Heart left ventricle (tissue), 16 donors: ENCODE results near the gene SH3BP4. TPM values are rescaled to one million over a fixed set of nuclear protein-coding genes. Genes with fewer than 3 reads are reported as not detected.
"Not testable (repeated sequence)": the region's sequence is repeated elsewhere in the genome, so short reads cannot be mapped to it uniquely, and the experiment has no call there.

Source experiments
- ATAC-seq, 4 donors: fragments of 200-7000 bp; cut with Tn5 transposase; one replicate each; pipeline ENCODE4 v1.9.1; 2020 to 2022; ENCODE audit warnings: moderate library complexity in 4 of 4, mild to moderate bottlenecking in 3 of 4, moderate number of reproducible peaks in 1 of 4
- DNase-seq, 5 donors: peaks; one replicate each; pipeline ENCODE4 v3.0.0-alpha.2; 2020
- H3K27ac ChIP-seq, 12 donors: fragments of 200-600 bp; sonication (generic) in 4 of 12; one replicate each; pipeline versions ENCODE4 v1.5.0 to v1.8.0; 2016 to 2022; ENCODE audit warnings: mild to moderate bottlenecking in 2 of 12
- H3K27me3 ChIP-seq, 9 donors: fragments of 200-600 bp; sonication (generic) in 2 of 9; one replicate each; pipeline versions ENCODE4 v1.5.1 to v1.8.0; 2016 to 2022; ENCODE audit warnings: mild to moderate bottlenecking in 3 of 9
- H3K36me3 ChIP-seq, 9 donors: fragments of 200-600 bp; sonication (generic) in 2 of 9; one replicate each; pipeline versions ENCODE4 v1.5.0 to v1.8.0; 2018 to 2022; ENCODE audit warnings: mild to moderate bottlenecking in 2 of 9
- H3K4me1 ChIP-seq, 12 donors: fragments of 200-600 bp; sonication (generic) in 4 of 12; one replicate each; pipeline versions ENCODE4 v1.5.0 to v1.8.0; 2016 to 2022; ENCODE audit warnings: mild to moderate bottlenecking in 3 of 12
- H3K4me3 ChIP-seq, 12 donors: fragments of 200-600 bp; sonication (generic) in 4 of 12; one replicate each; pipeline versions ENCODE4 v1.5.0 to v1.8.0; 2017 to 2022; ENCODE audit warnings: mild to moderate bottlenecking in 9 of 12, moderate library complexity in 4 of 12
- H3K9me3 ChIP-seq, 12 donors: fragments of 200-600 bp; sonication (generic) in 4 of 12; one replicate each; pipeline versions ENCODE4 v1.5.0 to v1.8.0; 2016 to 2022; ENCODE audit warnings: mild to moderate bottlenecking in 1 of 12
- CTCF ChIP-seq, 12 donors: fragments of 200-600 bp; sonication (generic) in 4 of 12; IDR thresholded peaks; one replicate each; pipeline versions ENCODE4 v1.5.0 to v1.8.0; 2018 to 2022; ENCODE audit warnings: antibody characterized with exemption in 12 of 12, mild to moderate bottlenecking in 5 of 12
- POLR2A ChIP-seq, 2 donors: fragments of 450-650 bp; IDR thresholded peaks; one replicate each; pipeline ENCODE4 v1.6.1; 2017; ENCODE audit warnings: antibody characterized with exemption in 2 of 2, mild to moderate bottlenecking in 2 of 2, moderate library complexity in 2 of 2
- WGBS, 4 donors: extraction: QIAGEN DNeasy Blood & Tissue Kit in 2 of 4; methylation state at CpG; one replicate each; pipeline versions ENCODE4 v1.1.5 to v1.1.7; 2013 to 2018; 5-methylcytosine and 5-hydroxymethylcytosine counted together
- intact Hi-C, 10 donors: fragments of 100-400 bp; cut with DNase I; formaldehyde crosslinking; loops; one replicate each; pipeline versions ENCODE4 v1.11.1 to v1.14.2; 2022
- polyA plus RNA-seq, 2 donors: library from polyadenylated mRNA; stranded (reverse); fragments of 200-250 nt; gene quantifications; one replicate each; pipeline ENCODE4 v1.2.3, GENCODE V29; 2013
- total RNA-seq, 9 donors: library from RNA; depleted of rRNA in 2 of 9; stranded (reverse); fragments of >200 nt in 2 of 9; fragmentation: NEBNext Ultra II Directional in 3 of 9; extraction: Animal tissue kit (Norgen Biotek cat#: 25700) in 3 of 9; gene quantifications; one replicate each; pipeline versions ENCODE4 v1.1.0 to v1.2.4, GENCODE V29; 2016 to 2023
- donor health status: ischemic (EF 13 %, LVEDD 7.1; RV severe dilation, severe dysfunction).
- donor health status: healthy with polysubstance abuse.
- donor health status: DM: no; HTN: yes; CAD: no.
- donor health status: DM: no; HTN: no; CAD: no.
- donor health status: ischemic (EF 25% LVEDD 6.9; RV normal size, moderate dysfunction).
- donor health status: ischemic (EF 25% LVEDD 5.7; RV mildly dilated, moderate dysfunction).
- donor health status: healthy.
- donor health status: DM: yes; HTN: yes; CAD: no.
- donor health status: ischemic (EF 35%, LVEDD 5.7; RV mildly dilated, moderate dysfunction).
- donor health status: nonischemic (EF 11% LVEDD 7.7; RV severe dilation, severe dysfunction).
- donor health status: DM: yes; HTN: yes; CAD: no.
- donor health status: PGD.
- donor health status: ischemic (EF 29% LVEDD 5.4; RV normal size, mild dysfunction).
- donor health status: nonischemic (EF 23%, LVEDD 6.1; RV moderate dilation, normal function).

SH3BP4 gene
- total and polyA plus RNA-seq, 11 donors = 5.4 to 33.5 (median 12.4) TPM

- Histone ChIP-seq H3K27ac (no peak overlapping the region), H3K4me3 (no peak overlapping the region), H3K9me3 (no peaks in the 10 kb centered on the region), H3K4me1 (peaks cover 0 to 13% (median 2%) of the 10 kb centered on the region in 12 donors), H3K27me3 (no peaks in the 10 kb centered on the region), H3K36me3 (peaks cover 0 to 40% (median 17%) of the 10 kb centered on the region in 9 donors)
- intact Hi-C loops = loop anchor here in 4 of 10 donors (2.0 to 10.0 kb wide), 3 partner anchors 102 to 504 kb away; partner anchors contain the start of gene SH3BP4 (in 2 of the 4)
- 95% methylated on average over 5 to 6 of the region's 6 CpGs for WGBS, 4 donors
- TF ChIP-seq POLR2A (IDR thresholded peaks at IDR 0.05) = no peak
- no peak for TF ChIP-seq CTCF (IDR thresholded peaks at IDR 0.05)
- ATAC-seq (no peak), DNase-seq (no peak)
Measured at GRCh38 chr2:235056768-235057167, 105.0 kb downstream of the SH3BP4 start.

GRCh38 chr2:235057616-235058015 lies 105.8 kb downstream of the SH3BP4 start:
- intact Hi-C loops = loop anchor here in 4 of 10 donors (2.0 to 10.0 kb wide), 3 partner anchors 103 to 505 kb away; partner anchors contain the start of gene SH3BP4 (in 2 of the 4)

GRCh38 chr2:235059161-235059560 lies 107.3 kb downstream of the SH3BP4 start:
- no peaks in the 10 kb centered on the region for H3K9me3 ChIP-seq
- peaks cover 0 to 20% (median 4%) of the 10 kb centered on the region in 9 donors for H3K36me3 ChIP-seq
- DNase-seq (no peak), ATAC-seq (no peak)
- intact Hi-C loops = loop anchor here in 3 of 10 donors (5.0 to 10.0 kb wide), 2 partner anchors 104 to 507 kb away; partner anchors contain the start of gene SH3BP4 (in 2 of the 3)
- peaks cover 0 to 26% (median 3%) of the 10 kb centered on the region in 12 donors for H3K4me1 ChIP-seq
- H3K27ac ChIP-seq = no peak overlapping the region
- H3K27me3 ChIP-seq = no peaks in the 10 kb centered on the region
- no peak overlapping the region for H3K4me3 ChIP-seq
- WGBS, 4 donors = 96 to 100% (median 99%) methylated on average over 1 of the region's 1 CpG
- TF ChIP-seq CTCF (IDR thresholded peaks at IDR 0.05) (no peak), POLR2A (IDR thresholded peaks at IDR 0.05) (no peak)

More at GRCh38 chr2:235057616-235058015, 105.8 kb downstream of the SH3BP4 start:
- peaks cover 0 to 35% (median 16%) of the 10 kb centered on the region in 9 donors for H3K36me3 ChIP-seq
- H3K9me3 ChIP-seq, ATAC-seq, H3K4me3 ChIP-seq, H3K27ac ChIP-seq, H3K27me3 ChIP-seq, DNase-seq: not testable (repeated sequence)
- peaks cover 0 to 14% (median 0%) of the 10 kb centered on the region in 12 donors for H3K4me1 ChIP-seq
- 84 to 100% (median 98%) methylated on average over 2 to 3 of the region's 3 CpGs for WGBS, 4 donors

GRCh38 chr2:235061656-235062055 lies 109.8 kb downstream of the SH3BP4 start:
- intact Hi-C loops = no loop called here
- H3K4me3 ChIP-seq = no peak overlapping the region
- ATAC-seq (no peak), DNase-seq (no peak)
- H3K4me1 ChIP-seq = peaks cover 0 to 23% (median 2%) of the 10 kb centered on the region in 12 donors
- H3K9me3 ChIP-seq = no peaks in the 10 kb centered on the region
- 93 to 98% (median 96%) methylated on average over 10 of the region's 10 CpGs for WGBS, 4 donors
- TF ChIP-seq POLR2A (IDR thresholded peaks at IDR 0.05) (no peak), CTCF (IDR thresholded peaks at IDR 0.05) (no peak)
- H3K27ac ChIP-seq = no peak overlapping the region
- no peaks in the 10 kb centered on the region for H3K36me3 ChIP-seq
- H3K27me3 ChIP-seq = no peaks in the 10 kb centered on the region
